ENCODE measurements around the gene CYSTM1.
A peak's percentile ranks its signal among the peaks of the same experiment; 100 is the strongest.

CYSTM1 gene

GRCh38 chr5:140174014-140174413 lies 974 bp upstream of the CYSTM1 start:
- no peak for TF ChIP-seq CTCF (IDR thresholded peaks at IDR 0.05; ENCODE audit: low read depth, low read length)
- no peak overlapping the region for H3K4me3 ChIP-seq (ENCODE audit: low read depth, low read length)
- in situ Hi-C loops (cut with HindIII; ENCODE audit: low sequenced_read_pairs) = loop anchor here (25.0 kb wide), 1 partner anchor 112 kb away; no protein-coding TSS in a partner anchor
- DNase-seq (ENCODE audit: low read depth, low spot score) = no peak

- TF ChIP-seq CTCF (IDR thresholded peaks at IDR 0.05; ENCODE audit: low read depth, low read length) = peak; percentile 27
- peak overlapping the region; percentile 81 for H3K4me3 ChIP-seq (ENCODE audit: low read depth, low read length)
- in situ Hi-C loops (cut with HindIII; ENCODE audit: low sequenced_read_pairs) = no loop called here
- peak; percentile 52 for DNase-seq (ENCODE audit: low read depth, low spot score)
These were observed 511 bp downstream of the CYSTM1 start for GRCh38 chr5:140175367-140176030.

GRCh38 chr5:140176031-140176387 lies 1.0 kb downstream of the CYSTM1 start:
- peak overlapping the region; percentile 81 for H3K4me3 ChIP-seq (ENCODE audit: low read depth, low read length)
- no peak for TF ChIP-seq CTCF (IDR thresholded peaks at IDR 0.05; ENCODE audit: low read depth, low read length)
- in situ Hi-C loops (cut with HindIII; ENCODE audit: low sequenced_read_pairs) = no loop called here
- no peak for DNase-seq (ENCODE audit: low read depth, low spot score)

DNA sequence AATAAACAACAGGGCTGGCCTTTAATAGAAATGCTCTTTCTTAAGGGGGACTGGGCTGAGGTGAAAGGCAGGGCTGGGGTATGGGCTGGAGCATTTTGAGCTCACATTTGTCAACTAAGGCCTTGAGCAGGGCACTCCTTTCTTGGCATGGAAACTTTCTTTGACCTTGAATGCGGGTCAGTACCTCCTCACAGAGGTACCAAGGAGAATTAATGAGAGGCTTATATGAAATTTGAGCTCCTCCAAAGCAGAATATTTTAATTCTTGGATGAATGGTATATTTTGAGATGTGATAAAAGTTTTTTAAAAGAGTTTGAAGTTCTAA lies 3.1 kb downstream of the CYSTM1 start:
- TF ChIP-seq CTCF (IDR thresholded peaks at IDR 0.05; ENCODE audit: low read depth, low read length) = no peak
- no peak overlapping the region for H3K4me3 ChIP-seq (ENCODE audit: low read depth, low read length)
- no peak for DNase-seq (ENCODE audit: low read depth, low spot score)
- in situ Hi-C loops (cut with HindIII; ENCODE audit: low sequenced_read_pairs) = no loop called here

DNA sequence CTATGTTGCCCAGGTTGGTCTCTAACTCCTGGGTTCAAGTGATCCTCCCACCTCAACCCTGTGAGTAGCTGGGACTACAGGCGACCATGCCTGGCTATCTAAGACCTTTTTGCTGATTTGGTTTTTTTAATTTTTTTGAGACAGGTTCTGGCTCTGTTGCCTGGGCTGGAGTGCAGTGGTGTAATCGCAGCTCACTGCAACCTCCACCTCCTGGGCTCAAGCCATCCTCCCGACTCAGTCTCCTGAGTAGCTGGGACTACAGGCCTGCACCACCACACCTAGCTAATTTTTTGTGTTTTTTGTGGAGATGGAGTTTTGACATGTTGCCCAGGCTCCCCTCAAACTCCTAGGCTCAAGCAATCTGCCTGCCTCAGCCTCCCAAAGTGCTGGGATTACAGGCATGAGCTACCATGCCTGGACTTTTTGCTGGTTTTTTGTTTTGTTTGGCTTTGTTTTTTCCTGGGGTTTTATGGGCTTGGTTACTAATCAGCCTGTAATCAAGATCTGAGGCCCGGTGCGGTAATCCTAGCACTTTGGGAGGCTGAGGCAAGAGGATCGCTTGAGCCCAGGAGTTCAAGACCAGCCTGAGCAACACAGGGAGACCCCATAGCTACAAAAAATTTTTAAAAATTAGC lies 3.6 kb downstream of the CYSTM1 start:
- no peak for TF ChIP-seq CTCF (IDR thresholded peaks at IDR 0.05; ENCODE audit: low read depth, low read length)
- no peak for DNase-seq (ENCODE audit: low read depth, low spot score)
- in situ Hi-C loops (cut with HindIII; ENCODE audit: low sequenced_read_pairs) = no loop called here
- H3K4me3 ChIP-seq (ENCODE audit: low read depth, low read length) = no peak overlapping the region

DNA sequence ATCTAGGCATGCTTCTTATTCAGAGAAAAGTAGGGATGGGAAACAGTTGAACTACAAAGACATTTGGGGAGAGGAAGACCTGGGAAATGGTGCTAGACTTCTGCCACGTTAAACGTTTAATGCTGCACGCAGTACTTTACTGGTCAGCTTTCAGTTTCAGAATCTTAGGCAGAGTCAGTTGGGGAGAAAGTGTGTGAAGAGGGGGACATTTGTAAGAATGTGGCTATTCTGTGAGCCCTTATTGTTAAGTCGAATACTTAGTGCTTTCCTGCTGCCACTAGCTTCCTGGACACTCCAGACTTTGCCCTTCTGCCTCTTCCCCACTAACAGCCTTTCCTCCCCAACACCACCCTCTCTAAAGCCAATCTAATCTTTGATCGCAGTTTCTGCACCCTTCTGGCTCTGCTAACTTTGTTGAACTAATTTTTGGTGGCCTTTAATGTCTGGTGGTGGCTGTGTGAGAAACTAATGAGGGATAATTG lies 6.1 kb downstream of the CYSTM1 start:
- H3K4me3 ChIP-seq (ENCODE audit: low read depth, low read length) = no peak overlapping the region
- TF ChIP-seq CTCF (IDR thresholded peaks at IDR 0.05; ENCODE audit: low read depth, low read length) = no peak
- DNase-seq (ENCODE audit: low read depth, low spot score) = no peak
- in situ Hi-C loops (cut with HindIII; ENCODE audit: low sequenced_read_pairs) = no loop called here
